Choroid plexus epithelial cell (primary cell): Measurements from ENCODE around the gene HDAC9.

Experiments
- DNase-seq: peaks from one replicate; pipeline ENCODE4 v3.0.0-alpha.2; 2010; ENCODE audit warnings: low read depth
- H3K4me3 ChIP-seq: 2 replicates; pipeline ENCODE4 v1.5.1; 2011; ENCODE audit warnings: low read depth, mild to moderate bottlenecking, control low read depth, low read length, moderate library complexity
- TF ChIP-seq, protein P1 (sequence below): conservative IDR thresholded peaks from 2 replicates; pipeline ENCODE4 v1.5.1; 2011; ENCODE audit warnings: low read depth, mild to moderate bottlenecking, control low read depth, inconsistent platforms, low read length, moderate library complexity

The HDAC9 gene

GRCh38 chr7:18995811-18996426, 500.4 kb downstream of the HDAC9 start:
- no peak for DNase-seq
- TF ChIP-seq, protein P1, sequence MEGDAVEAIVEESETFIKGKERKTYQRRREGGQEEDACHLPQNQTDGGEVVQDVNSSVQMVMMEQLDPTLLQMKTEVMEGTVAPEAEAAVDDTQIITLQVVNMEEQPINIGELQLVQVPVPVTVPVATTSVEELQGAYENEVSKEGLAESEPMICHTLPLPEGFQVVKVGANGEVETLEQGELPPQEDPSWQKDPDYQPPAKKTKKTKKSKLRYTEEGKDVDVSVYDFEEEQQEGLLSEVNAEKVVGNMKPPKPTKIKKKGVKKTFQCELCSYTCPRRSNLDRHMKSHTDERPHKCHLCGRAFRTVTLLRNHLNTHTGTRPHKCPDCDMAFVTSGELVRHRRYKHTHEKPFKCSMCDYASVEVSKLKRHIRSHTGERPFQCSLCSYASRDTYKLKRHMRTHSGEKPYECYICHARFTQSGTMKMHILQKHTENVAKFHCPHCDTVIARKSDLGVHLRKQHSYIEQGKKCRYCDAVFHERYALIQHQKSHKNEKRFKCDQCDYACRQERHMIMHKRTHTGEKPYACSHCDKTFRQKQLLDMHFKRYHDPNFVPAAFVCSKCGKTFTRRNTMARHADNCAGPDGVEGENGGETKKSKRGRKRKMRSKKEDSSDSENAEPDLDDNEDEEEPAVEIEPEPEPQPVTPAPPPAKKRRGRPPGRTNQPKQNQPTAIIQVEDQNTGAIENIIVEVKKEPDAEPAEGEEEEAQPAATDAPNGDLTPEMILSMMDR, result no peak
- no peak overlapping the region for H3K4me3 ChIP-seq

- TF ChIP-seq, protein P1, result no peak
- no peak for DNase-seq
- H3K4me3 ChIP-seq, result no peak overlapping the region
These were observed 501.0 kb downstream of the HDAC9 start for GRCh38 chr7:18996583-18996982.

DNA sequence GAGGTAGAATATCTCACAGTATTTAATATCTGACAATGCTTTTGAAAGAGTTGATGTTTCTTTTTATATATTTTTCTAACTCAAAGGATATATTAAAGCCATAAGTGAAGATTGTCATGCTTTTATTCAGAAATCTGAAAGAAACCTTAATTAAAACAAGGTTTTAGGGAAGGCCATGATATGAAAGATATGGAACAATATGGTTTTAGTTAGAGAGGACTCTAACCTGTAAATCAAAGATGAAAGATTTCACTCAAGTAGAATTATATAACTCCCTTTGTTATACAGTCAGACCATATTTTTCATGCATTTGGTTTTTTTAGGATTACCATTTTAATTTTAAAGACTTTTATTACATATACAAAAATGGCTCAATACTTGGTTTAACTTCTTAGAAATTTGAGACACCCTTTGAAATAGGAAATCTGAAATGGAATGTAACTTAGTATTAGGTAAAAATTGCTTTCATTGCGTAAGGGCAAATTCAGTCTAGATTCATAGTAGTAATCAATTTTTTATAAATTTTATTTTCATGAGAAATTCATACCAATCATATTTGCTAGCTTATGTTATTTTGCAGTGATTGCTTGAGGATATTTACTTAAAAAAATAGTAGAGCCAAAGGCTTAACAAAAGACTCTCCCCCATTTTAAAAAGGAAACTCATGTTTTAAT, 502.1 kb downstream of the HDAC9 start:
- DNase-seq, result no peak
- TF ChIP-seq, protein P1, result no peak
- no peak overlapping the region for H3K4me3 ChIP-seq

DNA sequence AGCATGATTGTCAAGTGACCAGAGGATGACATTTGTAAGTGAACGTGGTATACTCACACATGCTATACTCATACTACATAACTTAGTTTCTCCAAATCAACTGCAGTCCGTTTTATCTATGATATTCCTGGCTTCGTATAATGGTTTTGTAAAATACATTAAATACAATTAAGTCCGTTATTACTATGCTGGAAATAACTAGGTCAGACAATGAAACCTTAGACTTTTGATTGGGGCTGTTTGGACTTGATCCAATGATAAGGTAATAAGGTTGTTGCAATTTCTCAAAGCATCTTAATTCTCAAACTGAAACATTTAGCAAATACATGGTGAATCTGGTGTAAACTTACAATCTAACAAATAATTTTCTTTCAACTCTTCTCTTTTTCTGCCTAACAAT, 504.9 kb downstream of the HDAC9 start:
- TF ChIP-seq, protein P1, result no peak
- no peak for DNase-seq
- no peak overlapping the region for H3K4me3 ChIP-seq

GRCh38 chr7:19001854-19002253, 506.3 kb downstream of the HDAC9 start:
- TF ChIP-seq, protein P1, result no peak
- H3K4me3 ChIP-seq, result no peak overlapping the region
- peak; percentile 49 for DNase-seq

DNA sequence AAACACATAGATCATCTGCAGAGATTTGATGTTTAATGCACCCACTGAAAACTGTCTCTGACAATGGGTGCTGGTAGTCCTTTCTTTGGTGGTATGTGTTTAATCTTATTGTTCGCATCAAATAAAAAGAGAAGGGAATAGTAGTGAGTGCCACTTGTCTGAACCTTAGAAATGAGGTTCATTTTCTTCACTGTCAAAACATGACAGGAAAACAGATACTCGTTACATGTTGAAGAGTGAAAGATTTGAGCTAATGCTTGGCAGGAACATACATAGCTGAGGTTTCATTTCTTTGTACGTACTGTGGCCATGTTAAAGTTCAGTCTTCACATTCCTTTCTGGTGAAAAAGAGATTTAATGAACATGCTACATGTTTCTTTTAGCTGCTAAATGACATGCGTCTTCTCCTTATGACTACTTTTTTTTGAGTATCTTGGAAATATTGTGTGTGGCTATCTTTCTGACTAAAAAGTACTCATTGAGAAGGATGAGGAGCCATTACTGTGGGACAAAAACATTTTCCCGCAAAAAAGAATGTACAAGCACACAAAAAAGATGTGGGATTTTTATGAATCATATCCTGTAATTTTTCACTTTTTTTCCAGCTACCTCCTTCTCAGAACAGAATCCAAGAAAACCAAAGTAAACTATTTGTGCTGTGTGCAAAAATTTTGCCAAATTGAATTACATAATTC, 513.8 kb downstream of the HDAC9 start:
- TF ChIP-seq, protein P1, result no peak
- H3K4me3 ChIP-seq, result no peak overlapping the region
- DNase-seq, result peak; percentile 74
